Gastroesophageal sphincter (tissue), 3 donors: ENCODE measurements around the gene CLEC10A.

Experiments used
- EP300 ChIP-seq: sonication (generic); formaldehyde crosslinking; IDR thresholded peaks from one replicate; pipeline ENCODE4 v1.6.1; 2017; ENCODE audit warnings: antibody characterized with exemption, mild to moderate bottlenecking
- POLR2A ChIP-seq, 2 donors: fragments of 450-650 bp; IDR thresholded peaks; one replicate each; pipeline ENCODE4 v1.6.1; 2017; ENCODE audit warnings: antibody characterized with exemption in 2 of 2, mild to moderate bottlenecking in 2 of 2, moderate library complexity in 1 of 2
- POLR2AphosphoS5 ChIP-seq: sonication (generic); formaldehyde crosslinking; IDR thresholded peaks from one replicate; pipeline ENCODE4 v1.6.1; 2017; ENCODE audit warnings: antibody characterized with exemption
- TF ChIP-seq, protein P1 (sequence below), 4 experiments: fragments of 200-600 bp in 2 of 4; fragments of 450-650 bp in 2 of 4; sonication (generic) in 1 of 4; IDR thresholded peaks; one replicate each; pipeline ENCODE4 v1.5.1; 2017 to 2019; ENCODE audit warnings: antibody characterized with exemption in 4 of 4, mild to moderate bottlenecking in 2 of 4, moderate library complexity in 2 of 4

DNA sequence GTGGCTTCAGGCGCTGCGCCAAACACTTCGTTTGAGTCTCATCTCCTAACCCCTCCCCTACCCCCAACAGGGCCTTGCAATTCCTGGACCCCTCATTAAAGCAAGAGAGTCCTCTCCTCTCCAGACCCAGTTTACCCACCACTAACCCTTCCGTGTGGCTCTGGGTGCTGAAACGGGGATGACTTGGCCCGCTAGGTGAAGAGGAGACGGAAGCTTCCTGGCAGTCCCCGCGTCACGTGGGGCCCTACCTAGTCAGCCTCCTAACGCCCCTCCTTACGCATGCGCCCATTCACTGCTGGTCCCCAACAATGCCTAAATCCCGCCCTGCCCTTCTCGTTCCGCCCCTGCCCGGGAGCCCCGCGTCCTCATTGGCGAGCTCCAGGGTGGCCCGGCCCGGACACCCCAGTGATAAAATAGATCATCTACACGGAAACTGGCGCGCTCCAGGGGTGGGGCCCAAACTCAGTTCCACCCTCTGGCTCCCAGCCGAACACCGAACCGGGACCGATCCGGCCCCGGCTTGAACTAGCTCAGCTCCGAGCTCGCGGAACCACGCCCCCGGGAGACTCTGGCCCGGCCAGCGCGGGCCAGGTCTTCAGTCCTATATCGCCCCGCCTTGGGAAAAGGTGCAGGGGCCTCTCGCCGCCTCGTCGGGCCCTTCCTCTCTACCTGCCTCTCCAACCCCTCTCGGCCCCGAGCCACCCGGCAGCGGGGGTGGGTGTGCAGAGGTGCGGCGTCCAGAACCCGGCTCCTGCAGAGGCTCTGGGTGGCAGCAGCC is 44.3 kb downstream of the CLEC10A start, which contains the start of gene SLC16A13:
- TF ChIP-seq, protein P1, sequence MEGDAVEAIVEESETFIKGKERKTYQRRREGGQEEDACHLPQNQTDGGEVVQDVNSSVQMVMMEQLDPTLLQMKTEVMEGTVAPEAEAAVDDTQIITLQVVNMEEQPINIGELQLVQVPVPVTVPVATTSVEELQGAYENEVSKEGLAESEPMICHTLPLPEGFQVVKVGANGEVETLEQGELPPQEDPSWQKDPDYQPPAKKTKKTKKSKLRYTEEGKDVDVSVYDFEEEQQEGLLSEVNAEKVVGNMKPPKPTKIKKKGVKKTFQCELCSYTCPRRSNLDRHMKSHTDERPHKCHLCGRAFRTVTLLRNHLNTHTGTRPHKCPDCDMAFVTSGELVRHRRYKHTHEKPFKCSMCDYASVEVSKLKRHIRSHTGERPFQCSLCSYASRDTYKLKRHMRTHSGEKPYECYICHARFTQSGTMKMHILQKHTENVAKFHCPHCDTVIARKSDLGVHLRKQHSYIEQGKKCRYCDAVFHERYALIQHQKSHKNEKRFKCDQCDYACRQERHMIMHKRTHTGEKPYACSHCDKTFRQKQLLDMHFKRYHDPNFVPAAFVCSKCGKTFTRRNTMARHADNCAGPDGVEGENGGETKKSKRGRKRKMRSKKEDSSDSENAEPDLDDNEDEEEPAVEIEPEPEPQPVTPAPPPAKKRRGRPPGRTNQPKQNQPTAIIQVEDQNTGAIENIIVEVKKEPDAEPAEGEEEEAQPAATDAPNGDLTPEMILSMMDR (IDR thresholded peaks at IDR 0.05) = no peak
- no peak for TF ChIP-seq EP300
- peak; percentile 16 for TF ChIP-seq POLR2AphosphoS5
- TF ChIP-seq POLR2A (IDR thresholded peaks at IDR 0.05) = peak in 1 of 2 donors; percentile 31
